Ovary (tissue), 3 donors: ENCODE measurements around the gene ROBO2.

Experiments used
- CTCF ChIP-seq, 3 donors: fragments of 450-650 bp in 2 of 3; fragments of 200-600 bp in 1 of 3; IDR thresholded peaks; one replicate each; pipeline versions ENCODE4 v1.5.1 to v1.8.0; 2016 to 2022; ENCODE audit warnings: antibody characterized with exemption in 3 of 3, mild to moderate bottlenecking in 1 of 3
- POLR2A ChIP-seq: fragments of 450-650 bp; IDR thresholded peaks from one replicate; pipeline ENCODE4 v1.6.1; 2017; ENCODE audit warnings: antibody characterized with exemption, mild to moderate bottlenecking, moderate library complexity
- donor health status: DM: no; HTN: no; CAD: no.

GRCh38 chr3:77456906-77457305 lies 417.0 kb downstream of the ROBO2 start:
- no peak for TF ChIP-seq CTCF (IDR thresholded peaks at IDR 0.05)
- TF ChIP-seq POLR2A: no peak
